Activated naive CD4-positive, alpha-beta T cell treated with anti-CD3 and anti-CD28 coated beads, Interleukin-2, amount 50 U/mL, for 72 hours (primary cell): Measurements from ENCODE around the gene ATXN10. TPM values are rescaled to one million over a fixed set of nuclear protein-coding genes. Genes with fewer than 3 reads are reported as not detected.

ENCODE experiments used
- ATAC-seq, 2 donors: fragments of 150-1000 bp; cut with Tn5 transposase; 2 replicates each; pipeline ENCODE4 v1.10.0; 2021; ENCODE audit warnings: mild to moderate bottlenecking in 2 of 2, moderate library complexity in 2 of 2
- DNase-seq, 2 donors: peaks; one replicate each; pipeline ENCODE4 v3.0.0; 2021 to 2022; ENCODE audit warnings: low spot score in 2 of 2
- H3K27ac Mint-ChIP-seq, 2 donors: one replicate each; pipeline ENCODE4 v1.8.0; 2022; ENCODE audit warnings: mild to moderate bottlenecking in 2 of 2, mixed read lengths in 2 of 2
- H3K36me3 Mint-ChIP-seq, 2 donors: one replicate each; pipeline ENCODE4 v1.8.0; 2022; ENCODE audit warnings: mixed read lengths in 2 of 2
- H3K9me3 Mint-ChIP-seq, 2 donors: one replicate each; pipeline ENCODE4 v1.8.0; 2022; ENCODE audit warnings: mixed read lengths in 2 of 2
- total RNA-seq, 2 donors: library from RNA; stranded (reverse); gene quantifications; one replicate each; pipeline ENCODE4 v1.2.3, GENCODE V29; 2022

Gene ATXN10
- total RNA-seq, 2 donors from 2014 or later: 60.1 to 90.7 TPM

DNA sequence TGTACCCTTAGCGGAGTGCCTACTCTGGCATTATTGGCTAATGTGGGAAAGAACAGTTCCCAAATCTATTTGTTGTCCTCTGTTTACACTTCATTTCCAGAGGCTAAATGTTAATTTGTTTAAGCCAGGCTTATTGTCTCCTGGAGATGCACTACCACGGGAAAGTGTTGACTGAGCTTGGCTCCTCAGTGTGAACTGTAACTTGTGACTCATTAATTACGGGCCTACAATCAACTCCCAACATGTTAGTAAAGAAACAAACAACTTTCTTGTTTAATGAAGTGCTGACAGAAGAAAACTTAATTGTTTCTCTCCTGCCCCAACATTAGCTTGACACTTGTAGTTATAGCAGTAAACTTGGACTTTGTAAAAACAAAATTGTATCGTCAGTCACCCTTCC lies 130.4 kb downstream of the ATXN10 start:
- H3K9me3 Mint-ChIP-seq: peaks cover 0 to 1% of the 10 kb centered on the region in 2 donors
- peaks cover 2 to 16% of the 10 kb centered on the region in 2 donors for H3K36me3 Mint-ChIP-seq
- ATAC-seq: no peak
- H3K27ac Mint-ChIP-seq: no peak overlapping the region
- no peak for DNase-seq

DNA sequence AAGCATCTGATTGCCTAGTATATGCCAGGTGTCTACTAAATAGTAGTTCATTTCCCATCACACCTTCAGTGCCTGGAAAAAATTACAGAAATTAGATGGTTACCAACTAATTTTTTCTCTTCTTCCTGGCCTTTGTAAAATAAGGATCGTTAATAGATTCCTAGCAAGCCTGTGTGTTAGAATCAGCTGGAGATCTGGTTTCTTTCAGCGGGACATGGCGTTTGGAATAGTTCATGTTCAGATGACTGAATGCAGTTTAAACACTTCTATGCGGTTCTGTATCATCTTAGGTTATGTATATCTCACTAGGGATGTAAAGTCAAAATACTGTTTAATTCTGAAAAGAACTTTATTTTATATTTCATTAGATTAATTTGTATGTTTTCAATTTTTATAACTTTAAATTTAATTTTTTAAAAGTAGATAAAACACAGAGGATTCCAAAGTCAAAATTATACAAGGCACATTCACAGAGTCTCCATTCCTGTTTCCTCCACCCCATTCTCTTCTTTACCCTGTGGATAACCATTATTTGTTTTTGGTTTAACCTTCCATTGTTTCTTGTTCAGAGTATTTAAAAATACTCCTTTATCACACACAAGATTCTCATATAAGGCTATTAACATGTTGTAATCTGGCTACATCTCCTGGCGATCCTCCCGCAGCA lies 132.8 kb downstream of the ATXN10 start:
- DNase-seq (no peak), ATAC-seq (no peak)
- peaks cover 0 to 6% of the 10 kb centered on the region in 2 donors for H3K36me3 Mint-ChIP-seq
- no peaks in the 10 kb centered on the region for H3K9me3 Mint-ChIP-seq
- no peak overlapping the region for H3K27ac Mint-ChIP-seq

DNA sequence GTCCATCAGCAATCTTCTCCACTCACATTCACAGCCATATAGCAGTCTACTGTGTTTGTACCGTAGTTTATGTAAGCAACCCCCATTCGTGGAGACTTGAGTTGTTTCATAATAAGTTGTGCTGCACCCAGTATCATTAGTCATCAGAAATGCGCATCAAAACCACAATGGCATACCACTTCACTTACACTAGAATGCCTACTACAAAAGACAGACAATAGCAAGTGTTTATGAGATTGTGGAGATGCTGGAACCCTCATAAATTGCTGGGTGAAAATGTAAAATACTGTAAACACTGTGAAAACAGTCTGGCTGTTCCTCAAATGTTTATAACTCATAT lies 133.3 kb downstream of the ATXN10 start:
- H3K9me3 Mint-ChIP-seq: no peaks in the 10 kb centered on the region
- ATAC-seq: no peak

DNA sequence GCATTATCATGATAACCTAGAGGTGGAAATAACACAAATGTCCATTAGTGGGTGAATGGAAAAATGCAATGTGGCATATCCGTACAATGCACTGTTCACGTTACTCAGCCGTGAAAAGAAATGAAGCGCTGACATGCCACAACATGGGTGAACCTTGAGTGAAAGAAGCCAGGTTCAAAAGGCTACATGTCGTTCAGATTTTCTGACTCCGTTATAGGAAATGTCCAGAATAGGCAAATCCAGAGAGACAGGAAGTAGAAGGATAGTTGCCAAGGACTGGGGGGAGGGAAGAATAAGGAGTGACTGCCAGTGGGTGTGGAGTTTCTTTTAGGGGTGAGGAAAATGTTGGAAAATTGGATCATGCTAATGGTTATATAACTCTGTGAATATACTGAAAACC lies 133.8 kb downstream of the ATXN10 start:
- ATAC-seq (no peak), DNase-seq (no peak)
- Mint-ChIP-seq H3K27ac (no peak overlapping the region), H3K9me3 (no peaks in the 10 kb centered on the region), H3K36me3 (peaks cover 0 to 6% of the 10 kb centered on the region in 2 donors)

More for the DNA sequence above, 133.3 kb downstream of the ATXN10 start:
- no peak overlapping the region for H3K27ac Mint-ChIP-seq
- no peak for DNase-seq
- H3K36me3 Mint-ChIP-seq: peaks cover 0 to 6% of the 10 kb centered on the region in 2 donors

DNA sequence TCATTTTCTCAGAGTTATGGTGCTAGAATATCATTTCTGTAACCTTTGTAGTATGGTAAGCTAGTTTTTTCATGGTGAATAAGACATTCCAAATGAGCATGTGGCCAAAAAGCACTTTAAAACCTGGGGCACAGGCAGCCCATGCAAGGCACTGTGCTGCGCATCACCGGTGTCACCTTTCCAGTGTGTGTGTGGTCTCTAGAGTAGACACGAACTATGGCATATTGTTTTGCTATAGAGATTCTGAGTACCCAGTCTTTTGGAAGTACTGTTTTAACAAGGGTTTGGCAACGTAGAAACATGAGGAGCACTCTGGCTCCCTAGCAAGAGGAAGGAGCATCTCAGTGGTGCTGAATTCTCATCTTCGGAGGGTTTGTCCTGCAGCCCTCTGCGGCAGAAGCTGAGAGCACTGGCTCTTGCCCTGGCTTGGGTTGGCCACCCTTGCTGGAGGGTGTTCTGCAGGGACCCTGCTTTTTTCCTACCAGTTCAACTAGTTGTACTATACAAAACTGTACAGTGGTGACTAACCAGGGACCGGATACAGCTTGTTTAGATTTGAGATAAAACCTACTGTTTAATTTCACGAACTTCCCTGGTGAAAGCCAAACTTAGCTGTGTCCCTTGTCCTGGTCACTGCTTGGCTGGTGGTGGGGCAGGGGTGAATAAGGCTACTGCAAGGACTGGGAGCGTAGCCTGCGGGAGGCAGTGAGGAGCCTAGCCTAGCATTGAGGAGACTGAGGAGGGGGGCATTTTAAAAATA lies 135.7 kb downstream of the ATXN10 start:
- Mint-ChIP-seq H3K27ac (no peak overlapping the region), H3K36me3 (peaks cover 0 to 6% of the 10 kb centered on the region in 2 donors), H3K9me3 (no peaks in the 10 kb centered on the region)
- DNase-seq (no peak), ATAC-seq (no peak)

DNA sequence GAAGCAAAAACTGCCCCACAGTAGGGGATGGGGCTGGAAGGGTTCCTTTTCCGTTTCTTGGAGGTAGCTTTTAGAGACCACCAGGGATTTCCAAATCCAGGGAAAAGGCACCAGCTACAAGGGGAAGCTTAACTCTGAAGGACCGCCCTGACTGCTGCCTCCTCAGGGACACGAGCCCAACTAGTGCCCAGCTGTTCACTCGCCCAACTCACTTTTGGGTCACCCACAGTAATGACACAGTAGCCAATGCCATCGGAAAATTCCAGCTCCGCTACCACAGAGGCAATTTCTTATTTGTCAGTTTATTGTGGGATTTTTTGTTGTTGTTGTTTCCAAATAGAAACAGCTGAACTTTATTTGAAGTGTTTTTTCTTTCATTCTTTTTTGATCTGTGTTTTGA lies 141.3 kb downstream of the ATXN10 start:
- no peaks in the 10 kb centered on the region for H3K9me3 Mint-ChIP-seq
- H3K36me3 Mint-ChIP-seq: no peaks in the 10 kb centered on the region
- H3K27ac Mint-ChIP-seq: no peak overlapping the region
- DNase-seq: no peak
- no peak for ATAC-seq

DNA sequence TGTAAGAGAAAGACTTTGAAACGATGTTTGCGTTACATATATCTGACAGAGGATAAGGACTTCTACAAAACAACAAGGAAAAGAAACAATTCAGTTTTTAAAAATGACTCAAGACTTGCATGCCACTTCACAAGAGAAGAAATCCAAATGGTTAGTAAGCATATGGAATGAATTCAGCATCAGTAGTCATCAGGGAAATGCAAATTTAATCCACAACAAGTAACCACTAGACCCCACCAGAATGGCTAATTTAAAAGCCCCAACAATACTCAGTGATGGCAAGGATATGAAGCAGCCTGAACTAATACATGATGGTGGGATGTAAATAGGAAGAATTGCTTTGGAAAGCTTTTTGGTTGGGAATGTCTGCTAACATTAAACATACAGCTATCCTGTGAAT lies 142.6 kb downstream of the ATXN10 start:
- ATAC-seq (no peak), DNase-seq (no peak)
- Mint-ChIP-seq H3K36me3 (no peaks in the 10 kb centered on the region), H3K27ac (no peak overlapping the region), H3K9me3 (no peaks in the 10 kb centered on the region)

DNA sequence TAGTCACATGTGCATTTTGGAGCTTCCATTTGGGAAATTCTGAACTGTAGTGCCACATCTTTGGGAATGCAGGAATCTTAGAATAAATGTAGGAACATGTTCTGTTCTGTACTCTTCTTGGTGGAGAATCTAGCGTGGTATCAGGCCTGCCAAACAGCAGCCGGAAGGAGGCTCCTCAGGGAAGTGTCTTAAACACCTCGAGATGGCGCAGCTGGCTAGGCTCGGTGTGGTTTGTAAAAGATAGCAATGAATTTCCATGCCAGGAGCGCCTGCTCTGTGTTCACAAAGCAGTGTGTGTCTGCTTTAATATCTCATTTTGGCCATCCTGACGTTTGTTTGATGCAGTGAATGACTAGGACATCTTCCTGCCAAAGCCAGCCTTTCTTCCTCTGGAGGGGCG lies 145.1 kb downstream of the ATXN10 start:
- ATAC-seq: no peak

DNA sequence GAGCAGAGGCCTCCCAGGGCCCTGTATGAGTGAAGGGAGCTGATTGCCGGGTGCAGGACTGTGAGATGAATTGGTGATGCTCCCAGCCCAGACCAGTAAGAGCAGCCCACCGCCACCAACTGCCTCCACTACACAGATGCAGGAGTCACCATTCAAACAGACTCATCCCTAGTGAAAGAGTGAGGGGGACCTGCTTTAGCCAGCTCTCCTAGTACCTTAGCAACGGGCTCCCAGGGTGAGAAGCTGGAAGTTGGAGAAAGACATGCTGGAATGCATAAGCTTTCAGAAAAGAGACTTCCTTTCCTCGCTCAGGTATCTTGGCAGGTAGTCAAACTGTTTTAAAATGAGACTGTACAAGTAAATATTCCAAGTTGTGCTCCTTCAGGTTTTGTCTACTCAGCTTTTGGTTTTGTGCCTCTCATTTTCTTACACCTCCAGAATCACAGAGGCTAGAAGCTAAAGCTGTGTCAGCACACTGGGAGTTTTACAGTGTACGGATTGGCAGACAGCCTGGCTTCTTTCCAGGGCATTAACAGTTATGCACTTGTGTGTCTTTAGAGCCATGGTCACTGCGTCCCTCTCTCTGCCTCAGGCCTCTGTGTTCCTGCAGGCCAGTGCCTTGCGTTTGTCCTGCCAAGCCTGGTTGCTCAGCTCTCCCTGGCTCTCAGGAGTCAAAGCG lies 146.2 kb downstream of the ATXN10 start:
- Mint-ChIP-seq H3K27ac (no peak overlapping the region), H3K9me3 (no peaks in the 10 kb centered on the region), H3K36me3 (no peaks in the 10 kb centered on the region)
- DNase-seq: no peak
- no peak for ATAC-seq

More for the DNA sequence above, 145.1 kb downstream of the ATXN10 start:
- Mint-ChIP-seq H3K9me3 (no peaks in the 10 kb centered on the region), H3K27ac (no peak overlapping the region), H3K36me3 (no peaks in the 10 kb centered on the region)
- no peak for DNase-seq

DNA sequence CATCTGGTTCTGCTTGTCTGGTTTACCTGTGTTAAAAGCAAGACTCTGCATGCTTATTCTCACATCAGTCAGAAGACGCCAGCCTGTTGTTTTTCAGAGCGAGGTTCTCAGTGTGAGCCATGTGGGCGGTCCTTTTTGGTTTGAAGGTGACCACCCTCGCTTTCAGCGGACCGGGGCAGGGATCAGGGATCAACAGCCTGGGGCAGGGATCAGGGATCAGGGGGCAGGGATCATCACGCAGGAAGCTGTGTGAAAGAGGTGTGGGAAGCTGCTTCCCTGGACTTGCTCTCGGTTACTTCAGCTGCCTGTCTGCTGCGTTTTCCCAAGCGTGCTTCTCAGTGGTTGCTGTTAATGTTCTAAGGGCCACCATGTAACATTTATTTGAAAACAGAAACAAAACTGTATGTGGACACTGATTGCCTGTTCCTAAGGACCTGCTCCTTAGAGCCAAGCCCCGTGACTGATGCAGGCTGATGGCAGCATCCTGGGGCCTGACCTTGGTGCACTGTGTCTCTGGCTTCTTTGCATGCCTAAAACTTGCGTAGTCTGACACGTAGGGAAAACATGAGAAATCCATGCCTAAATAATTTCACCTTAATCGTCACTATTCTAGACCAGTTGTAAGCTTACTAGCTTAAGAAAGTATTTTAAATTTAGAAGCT lies 146.9 kb downstream of the ATXN10 start:
- ATAC-seq (no peak), DNase-seq (no peak)
- Mint-ChIP-seq H3K27ac (no peak overlapping the region), H3K9me3 (no peaks in the 10 kb centered on the region), H3K36me3 (no peaks in the 10 kb centered on the region)

DNA sequence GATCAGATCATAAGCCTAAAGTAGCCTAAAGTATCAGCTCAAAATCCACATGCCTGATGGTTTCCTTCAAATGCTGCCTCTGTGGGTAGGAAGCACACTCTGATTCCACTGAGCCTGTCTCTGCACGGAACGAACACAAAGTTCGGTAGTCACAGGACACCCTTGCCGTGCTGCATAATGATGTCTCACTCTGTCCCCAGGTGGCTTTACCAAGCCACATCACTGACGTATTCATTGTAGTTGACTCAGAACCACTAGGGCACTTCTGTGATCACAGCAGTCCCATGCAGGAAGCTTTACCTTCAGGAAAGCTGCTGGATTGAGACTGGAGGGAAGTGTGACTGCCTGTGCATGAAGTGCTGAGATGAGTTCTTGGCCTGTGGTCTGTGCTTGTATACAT lies 147.7 kb downstream of the ATXN10 start:
- DNase-seq (no peak), ATAC-seq (no peak)
- Mint-ChIP-seq H3K27ac (no peak overlapping the region), H3K36me3 (peaks cover 0 to 3% of the 10 kb centered on the region in 2 donors), H3K9me3 (no peaks in the 10 kb centered on the region)

DNA sequence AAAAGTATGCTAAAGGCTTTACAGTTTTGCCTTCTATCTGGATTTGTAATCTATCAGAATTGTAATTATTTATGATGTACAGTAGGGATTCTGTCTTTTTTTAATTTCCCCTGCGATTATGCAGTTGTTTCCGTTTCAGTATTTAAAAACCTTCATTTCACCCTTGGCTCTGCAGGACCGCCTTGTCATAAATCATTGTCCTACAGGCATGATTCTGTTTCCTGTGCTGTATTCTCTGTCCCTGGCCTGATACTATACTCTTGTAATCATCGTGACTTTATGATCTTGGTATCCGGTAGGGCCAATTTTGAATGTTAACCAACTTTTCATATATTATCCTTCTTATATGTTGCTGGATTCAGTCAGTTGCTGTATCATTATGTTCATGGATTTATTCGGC lies 151.7 kb downstream of the ATXN10 start:
- no peak for DNase-seq
- no peak for ATAC-seq
- H3K27ac Mint-ChIP-seq: no peak overlapping the region
- H3K9me3 Mint-ChIP-seq: no peaks in the 10 kb centered on the region
- peaks cover 6 to 16% of the 10 kb centered on the region in 2 donors for H3K36me3 Mint-ChIP-seq

DNA sequence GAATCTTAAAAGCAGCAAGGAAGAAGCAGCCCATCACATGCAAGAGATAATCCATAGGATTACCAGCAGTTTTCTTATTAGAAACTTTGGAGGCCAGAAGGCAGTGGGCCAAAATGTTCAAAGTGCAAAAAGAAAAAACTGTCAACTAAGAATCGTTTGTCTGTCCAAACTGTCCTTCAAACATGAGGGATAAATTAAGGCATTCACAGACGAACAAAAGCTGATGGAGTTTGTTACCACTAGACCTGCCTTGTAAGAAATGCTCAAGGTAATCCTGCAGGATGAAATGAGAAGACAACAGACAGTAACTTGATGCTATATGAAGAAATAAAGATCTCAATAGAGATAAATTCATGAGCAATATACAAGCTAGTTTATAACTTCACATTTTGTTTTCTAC lies 154.9 kb downstream of the ATXN10 start:
- ATAC-seq (no peak), DNase-seq (no peak)
- Mint-ChIP-seq H3K9me3 (no peaks in the 10 kb centered on the region), H3K36me3 (peaks cover 6 to 16% of the 10 kb centered on the region in 2 donors), H3K27ac (no peak overlapping the region)

DNA sequence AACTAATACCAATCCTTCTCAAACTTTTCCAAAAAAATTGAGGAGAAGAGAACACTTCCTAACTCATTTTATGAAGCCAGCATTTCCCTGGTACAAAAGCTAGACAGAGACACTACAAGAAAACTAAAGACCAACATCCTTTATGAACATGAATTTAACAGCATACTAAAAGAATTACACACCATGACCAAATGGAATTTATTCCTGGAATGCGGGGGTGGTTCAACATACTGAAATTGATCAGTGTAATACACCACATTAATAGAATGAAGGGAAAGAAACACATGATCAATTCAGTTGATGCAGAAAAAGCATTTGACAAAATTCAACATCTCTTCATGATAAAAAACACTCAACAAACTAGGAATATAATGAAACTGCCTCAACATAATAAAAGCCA lies 157.2 kb downstream of the ATXN10 start:
- H3K27ac Mint-ChIP-seq: no peak overlapping the region
- ATAC-seq: no peak
- DNase-seq: no peak
- no peaks in the 10 kb centered on the region for H3K9me3 Mint-ChIP-seq
- peaks cover 6 to 16% of the 10 kb centered on the region in 2 donors for H3K36me3 Mint-ChIP-seq

DNA sequence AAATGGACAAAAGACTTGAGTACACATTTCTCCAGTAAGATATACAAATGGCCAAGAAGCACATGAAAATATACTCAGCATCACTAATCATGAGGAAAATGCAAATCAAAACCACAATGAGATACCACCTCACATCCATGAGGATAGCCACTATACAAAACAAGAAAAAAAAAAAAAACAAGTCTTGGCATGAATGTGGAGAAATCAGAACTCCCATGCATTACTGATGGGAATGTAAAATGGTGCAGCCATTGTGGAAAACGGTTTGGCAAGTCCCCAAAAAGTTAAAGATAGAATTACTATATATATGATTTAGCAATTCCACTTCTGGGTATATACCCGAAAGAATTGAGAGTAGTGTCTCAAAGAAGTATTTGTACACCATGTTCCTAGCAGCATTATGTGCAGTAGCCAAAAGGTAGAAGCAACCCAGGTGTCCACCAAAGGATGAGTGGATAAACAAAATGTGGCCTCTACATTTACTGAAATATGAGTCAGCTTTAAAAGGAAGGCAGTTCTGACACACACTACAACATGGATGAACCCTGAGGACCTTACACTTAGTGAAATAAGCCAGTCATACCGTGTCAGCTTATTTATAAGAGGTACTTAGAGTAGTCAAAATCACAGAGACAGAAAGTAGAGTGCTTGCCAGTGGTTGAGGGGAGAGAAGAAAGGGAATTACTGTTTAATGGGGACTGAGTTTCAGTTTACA lies 159.1 kb downstream of the ATXN10 start:
- DNase-seq (no peak), ATAC-seq (peak in 1 of 2 donors; percentile 66)
- Mint-ChIP-seq H3K36me3 (no peaks in the 10 kb centered on the region), H3K27ac (no peak overlapping the region), H3K9me3 (no peaks in the 10 kb centered on the region)

DNA sequence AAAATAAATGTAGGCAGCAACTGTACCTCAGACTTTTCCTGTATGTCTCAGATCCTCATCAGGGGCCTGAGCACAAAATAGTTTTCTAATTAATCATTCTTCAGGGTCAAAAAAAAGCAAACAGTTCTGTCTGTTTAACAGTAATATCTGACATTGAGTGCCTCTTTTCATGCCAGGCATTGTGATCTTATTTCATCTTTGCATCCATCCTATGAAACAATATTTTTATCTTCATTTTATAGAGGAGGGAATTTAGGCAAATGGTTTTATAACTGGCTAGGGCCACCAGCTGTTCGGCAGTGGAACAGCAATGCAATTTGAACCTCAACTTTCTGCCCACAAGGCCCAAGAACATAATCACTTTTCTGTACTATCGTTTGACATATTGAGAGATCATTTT lies 159.8 kb downstream of the ATXN10 start:
- Mint-ChIP-seq H3K36me3 (no peaks in the 10 kb centered on the region), H3K27ac (no peak overlapping the region), H3K9me3 (no peaks in the 10 kb centered on the region)
- ATAC-seq (no peak), DNase-seq (no peak)

DNA sequence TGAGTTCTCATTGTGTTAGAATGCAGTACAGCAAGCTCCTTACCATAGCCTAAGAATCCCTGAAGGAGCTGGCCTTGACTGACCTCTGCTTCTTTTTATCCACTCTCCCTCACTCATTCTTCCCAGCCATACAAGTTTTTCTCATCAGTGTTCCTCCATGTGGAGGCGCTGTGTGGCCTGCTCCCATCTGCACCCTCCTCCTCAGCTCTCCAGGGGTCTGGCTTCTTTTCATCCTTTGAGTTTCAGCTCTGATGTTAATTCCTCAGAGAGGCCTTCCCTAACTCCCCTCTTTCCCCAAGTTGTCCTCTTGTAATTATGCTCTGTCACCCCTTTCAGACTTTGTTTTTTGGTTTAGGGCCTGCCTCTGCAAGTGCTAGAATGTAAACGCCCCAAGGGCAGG lies 160.5 kb downstream of the ATXN10 start:
- Mint-ChIP-seq H3K9me3 (no peaks in the 10 kb centered on the region), H3K27ac (no peak overlapping the region), H3K36me3 (no peaks in the 10 kb centered on the region)
- DNase-seq (no peak), ATAC-seq (no peak)
